ENCODE data around the gene UTP14C.

- TF ChIP-seq CTCF (IDR thresholded peaks at IDR 0.05) (no peak), POLR2A (IDR thresholded peaks at IDR 0.05) (no peak)
Measured at GRCh38 chr13:52002361-52002760, 22.1 kb upstream of the UTP14C start.

Measured in body of pancreas (tissue), 4 donors.